ENCODE results near the gene GBE1.

DNA sequence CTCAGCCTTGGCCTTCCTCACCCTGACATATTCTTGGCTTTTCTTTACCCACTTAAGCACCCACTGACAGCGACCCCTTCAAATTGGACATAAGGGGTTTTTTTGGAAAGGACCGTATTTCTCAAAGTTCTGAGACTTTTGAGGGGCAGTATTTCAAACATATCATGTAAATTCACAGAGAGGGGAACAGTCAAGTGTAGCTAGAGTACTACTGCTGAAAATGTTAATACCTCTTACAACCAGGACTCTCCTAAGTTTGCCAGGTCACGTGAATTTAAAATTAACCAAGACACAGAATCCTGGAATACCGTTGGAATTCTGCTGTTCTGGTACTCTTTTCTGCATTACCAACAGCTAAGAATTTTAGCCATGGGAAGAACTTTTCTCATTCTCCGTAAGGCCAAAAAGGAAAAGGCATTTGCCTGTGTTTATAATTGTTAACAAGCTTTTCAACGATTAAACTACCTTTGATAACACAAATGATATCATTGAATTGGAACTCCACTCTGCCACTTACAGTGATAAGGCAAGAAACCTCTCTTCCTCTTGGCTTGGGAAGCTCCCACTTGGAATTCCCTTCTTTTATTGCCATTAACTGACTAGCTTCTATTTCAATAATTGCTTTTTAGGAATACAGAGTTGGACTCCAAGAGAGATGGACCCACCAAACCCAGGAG is 597 bp upstream of the GBE1 start:
- TF ChIP-seq GABPB1 (CRISPR knock-in tag; IDR thresholded peaks at IDR 0.05) (no peak), GRHL2 (CRISPR knock-in tag; IDR thresholded peaks at IDR 0.05; ENCODE audit: insufficient replicate concordance, severe bottlenecking) (no peak), MAX (CRISPR knock-in tag; IDR thresholded peaks at IDR 0.05) (no peak), CBFB (CRISPR knock-in tag; IDR thresholded peaks at IDR 0.05; ENCODE audit: low read depth) (no peak), GTF2I (CRISPR knock-in tag; conservative IDR thresholded peaks at IDR 0.05) (no peak)
- TF ChIP-seq, protein P1, sequence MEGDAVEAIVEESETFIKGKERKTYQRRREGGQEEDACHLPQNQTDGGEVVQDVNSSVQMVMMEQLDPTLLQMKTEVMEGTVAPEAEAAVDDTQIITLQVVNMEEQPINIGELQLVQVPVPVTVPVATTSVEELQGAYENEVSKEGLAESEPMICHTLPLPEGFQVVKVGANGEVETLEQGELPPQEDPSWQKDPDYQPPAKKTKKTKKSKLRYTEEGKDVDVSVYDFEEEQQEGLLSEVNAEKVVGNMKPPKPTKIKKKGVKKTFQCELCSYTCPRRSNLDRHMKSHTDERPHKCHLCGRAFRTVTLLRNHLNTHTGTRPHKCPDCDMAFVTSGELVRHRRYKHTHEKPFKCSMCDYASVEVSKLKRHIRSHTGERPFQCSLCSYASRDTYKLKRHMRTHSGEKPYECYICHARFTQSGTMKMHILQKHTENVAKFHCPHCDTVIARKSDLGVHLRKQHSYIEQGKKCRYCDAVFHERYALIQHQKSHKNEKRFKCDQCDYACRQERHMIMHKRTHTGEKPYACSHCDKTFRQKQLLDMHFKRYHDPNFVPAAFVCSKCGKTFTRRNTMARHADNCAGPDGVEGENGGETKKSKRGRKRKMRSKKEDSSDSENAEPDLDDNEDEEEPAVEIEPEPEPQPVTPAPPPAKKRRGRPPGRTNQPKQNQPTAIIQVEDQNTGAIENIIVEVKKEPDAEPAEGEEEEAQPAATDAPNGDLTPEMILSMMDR (IDR thresholded peaks at IDR 0.05) = no peak
